HG02763 (cell line): ENCODE measurements around the gene CDC23.
"Not testable (repeated sequence)": the region's sequence is repeated elsewhere in the genome, so short reads cannot be mapped to it uniquely, and the experiment has no call there.

ENCODE experiments used
- ATAC-seq: cut with Tn5 transposase; IDR thresholded peaks from one replicate; pipeline ENCODE4 v1.9.1; 2021; ENCODE audit warnings: mild to moderate bottlenecking, moderate library complexity; ENCODE audit not compliant: unreplicated experiment

The CDC23 gene

GRCh38 chr5:138143578-138143977 is 69.5 kb downstream of the CDC23 start:
- ATAC-seq = not testable (repeated sequence)

GRCh38 chr5:138141734-138142133 is 71.4 kb downstream of the CDC23 start:
- no peak for ATAC-seq

GRCh38 chr5:138140268-138140667 is 72.9 kb downstream of the CDC23 start:
- no peak for ATAC-seq

GRCh38 chr5:138139781-138140090 is 73.4 kb downstream of the CDC23 start:
- no peak for ATAC-seq

GRCh38 chr5:138138949-138139780 is 74.0 kb downstream of the CDC23 start, which contains the start of gene NME5:
Gene NME5, minus strand, starts transcription at chr5:138139428. Its CDS starts 648 bp downstream, at chr5:138138780.
- no peak for ATAC-seq
